MM.1S (cell line): ENCODE measurements around the gene ZNF138.

ENCODE experiments used
- DNase-seq: peaks from one replicate; pipeline ENCODE4 v3.0.0-alpha.2; 2015
- H2AFZ ChIP-seq: fragments of 300-600 bp; sonication (generic); 2 replicates; pipeline ENCODE4 v1.6.0; 2016; ENCODE audit warnings: antibody characterized with exemption, low read length
- H3F3A ChIP-seq: fragments of 300-600 bp; sonication (generic); 2 replicates; pipeline ENCODE4 v1.6.1; 2016; ENCODE audit warnings: mild to moderate bottlenecking, antibody characterized with exemption, low read length, moderate library complexity, mixed read lengths; ENCODE audit not compliant: insufficient read depth
- H3K27ac ChIP-seq: fragments of 300-600 bp; sonication (generic); 2 replicates; pipeline ENCODE4 v1.5.1; 2016; ENCODE audit warnings: mild to moderate bottlenecking, low read length
- H3K27me3 ChIP-seq: fragments of 300-600 bp; sonication (generic); replicated peaks from 2 replicates; pipeline ENCODE4 v1.6.0; 2016; ENCODE audit warnings: low read length; ENCODE audit not compliant: insufficient read depth
- H3K36me3 ChIP-seq: fragments of 300-600 bp; sonication (generic); replicated peaks from 2 replicates; pipeline ENCODE4 v1.6.1; 2016; ENCODE audit warnings: mild to moderate bottlenecking, low read length, mixed read lengths; ENCODE audit not compliant: insufficient read depth
- H3K4me1 ChIP-seq: fragments of 300-600 bp; sonication (generic); 2 replicates; pipeline ENCODE4 v1.6.1; 2016; ENCODE audit warnings: low read length, mixed read lengths
- H3K4me2 ChIP-seq: fragments of 300-600 bp; sonication (generic); 2 replicates; pipeline ENCODE4 v1.6.0; 2016; ENCODE audit warnings: low read depth, low read length
- H3K4me3 ChIP-seq: fragments of 300-600 bp; sonication (generic); 2 replicates; pipeline ENCODE4 v1.5.1; 2016; ENCODE audit warnings: low read length, mixed read lengths
- H3K79me2 ChIP-seq: fragments of 300-600 bp; sonication (generic); 2 replicates; pipeline ENCODE4 v1.6.1; 2016; ENCODE audit warnings: mixed run types, low read length, mixed read lengths
- H3K9ac ChIP-seq: fragments of 300-600 bp; sonication (generic); 2 replicates; pipeline ENCODE4 v1.6.1; 2016; ENCODE audit warnings: low read length, mixed read lengths
- H3K9me2 ChIP-seq: fragments of 300-600 bp; sonication (generic); replicated peaks from 2 replicates; pipeline ENCODE4 v1.6.1; 2016; ENCODE audit warnings: mild to moderate bottlenecking, low read length, mixed read lengths; ENCODE audit not compliant: insufficient read depth
- H3K9me3 ChIP-seq: fragments of 300-600 bp; sonication (generic); replicated peaks from 2 replicates; pipeline ENCODE4 v1.6.1; 2016; ENCODE audit warnings: mild to moderate bottlenecking, low read length, mixed read lengths; ENCODE audit not compliant: insufficient read depth
- H4K20me1 ChIP-seq: fragments of 300-600 bp; sonication (generic); 2 replicates; pipeline ENCODE4 v1.6.1; 2016; ENCODE audit warnings: mild to moderate bottlenecking, low read length, moderate library complexity, mixed read lengths; ENCODE audit not compliant: insufficient read depth
- CTCF ChIP-seq: fragments of 300-600 bp; sonication (generic); IDR thresholded peaks from 2 replicates; pipeline ENCODE4 v1.5.1; 2016; ENCODE audit warnings: antibody characterized with exemption, low read length, mixed read lengths
- EZH2 ChIP-seq: fragments of 300-600 bp; sonication (generic); optimal IDR thresholded peaks from 2 replicates; pipeline ENCODE3; 2017; ENCODE audit warnings: low read depth, mild to moderate bottlenecking, antibody characterized with exemption, low read length, mixed read lengths
- EZH2phosphoT487 ChIP-seq: fragments of 300-600 bp; sonication (generic); IDR thresholded peaks from 2 replicates; pipeline ENCODE4 v1.6.1; 2018; ENCODE audit warnings: antibody characterized with exemption, low read length

ZNF138 gene

GRCh38 chr7:64869121-64869725 is 75.0 kb downstream of the ZNF138 start:
- no peak overlapping the region for H3K9ac ChIP-seq
- H4K20me1 ChIP-seq: no peaks in the 10 kb centered on the region
- no peak for TF ChIP-seq EZH2
- TF ChIP-seq CTCF: no peak
- TF ChIP-seq EZH2phosphoT487: no peak
- no peak overlapping the region for H3K27ac ChIP-seq
- H2AFZ ChIP-seq: no peak overlapping the region
- no peaks in the 10 kb centered on the region for H3K9me3 ChIP-seq
- no peak overlapping the region for H3K4me2 ChIP-seq
- no peaks in the 10 kb centered on the region for H3K36me3 ChIP-seq
- DNase-seq: no peak
- no peak overlapping the region for H3K4me3 ChIP-seq
- no peaks in the 10 kb centered on the region for H3F3A ChIP-seq
- H3K79me2 ChIP-seq: no peaks in the 10 kb centered on the region
- no peaks in the 10 kb centered on the region for H3K4me1 ChIP-seq
- no peaks in the 10 kb centered on the region for H3K27me3 ChIP-seq
- H3K9me2 ChIP-seq: no peaks in the 10 kb centered on the region

GRCh38 chr7:64869912-64870562 is 75.8 kb downstream of the ZNF138 start:
- H4K20me1 ChIP-seq: no peaks in the 10 kb centered on the region
- no peak for TF ChIP-seq EZH2
- TF ChIP-seq EZH2phosphoT487: no peak
- no peak for TF ChIP-seq CTCF

GRCh38 chr7:64870656-64871055 is 76.4 kb downstream of the ZNF138 start:
- Histone ChIP-seq H3K27ac (no peak overlapping the region), H3K4me2 (no peak overlapping the region), H3K36me3 (no peaks in the 10 kb centered on the region), H3K4me1 (no peaks in the 10 kb centered on the region), H2AFZ (no peak overlapping the region), H3F3A (no peaks in the 10 kb centered on the region), H3K9me2 (no peaks in the 10 kb centered on the region), H3K4me3 (no peak overlapping the region), H3K9ac (no peak overlapping the region), H4K20me1 (no peaks in the 10 kb centered on the region), H3K9me3 (no peaks in the 10 kb centered on the region), H3K79me2 (no peaks in the 10 kb centered on the region), H3K27me3 (no peaks in the 10 kb centered on the region)
- TF ChIP-seq EZH2phosphoT487: no peak
- no peak for TF ChIP-seq EZH2
- no peak for TF ChIP-seq CTCF
- no peak for DNase-seq

More at GRCh38 chr7:64869912-64870562, 75.8 kb downstream of the ZNF138 start:
- Histone ChIP-seq H3K79me2 (no peaks in the 10 kb centered on the region), H3K27ac (no peak overlapping the region), H3K4me1 (no peaks in the 10 kb centered on the region), H3K9me3 (no peaks in the 10 kb centered on the region), H3K36me3 (no peaks in the 10 kb centered on the region), H3K4me3 (no peak overlapping the region), H3K27me3 (no peaks in the 10 kb centered on the region), H3K9me2 (no peaks in the 10 kb centered on the region), H3F3A (no peaks in the 10 kb centered on the region), H3K9ac (no peak overlapping the region), H2AFZ (no peak overlapping the region), H3K4me2 (no peak overlapping the region)
- DNase-seq: no peak
